Measurements from ENCODE around the gene ATP5F1A.

Gene ATP5F1A

GRCh38 chr18:46042571-46043123 is 55.4 kb downstream of the ATP5F1A start:
- no peak for TF ChIP-seq CTCF (IDR thresholded peaks at IDR 0.05; ENCODE audit: low read depth, low read length)
- no peak overlapping the region for H3K4me3 ChIP-seq (ENCODE audit: low read depth, low read length)

- H3K4me3 ChIP-seq (ENCODE audit: low read depth, low read length), result no peak overlapping the region
- no peak for TF ChIP-seq CTCF (IDR thresholded peaks at IDR 0.05; ENCODE audit: low read depth, low read length)
These were observed 57.4 kb downstream of the ATP5F1A start for GRCh38 chr18:46040747-46041104.

GRCh38 chr18:46040033-46040746 is 57.9 kb downstream of the ATP5F1A start:
- no peak overlapping the region for H3K4me3 ChIP-seq (ENCODE audit: low read depth, low read length)
- no peak for TF ChIP-seq CTCF (IDR thresholded peaks at IDR 0.05; ENCODE audit: low read depth, low read length)

- no peak for TF ChIP-seq CTCF (IDR thresholded peaks at IDR 0.05; ENCODE audit: low read depth, low read length)
- no peak overlapping the region for H3K4me3 ChIP-seq (ENCODE audit: low read depth, low read length)
These were observed 60.4 kb downstream of the ATP5F1A start for GRCh38 chr18:46037512-46038305.

GRCh38 chr18:46035696-46036680 is 62.1 kb downstream of the ATP5F1A start:
- no peak overlapping the region for H3K4me3 ChIP-seq (ENCODE audit: low read depth, low read length)
- TF ChIP-seq CTCF (IDR thresholded peaks at IDR 0.05; ENCODE audit: low read depth, low read length), result no peak

GRCh38 chr18:46034230-46034629 is 63.9 kb downstream of the ATP5F1A start:
- no peak overlapping the region for H3K4me3 ChIP-seq (ENCODE audit: low read depth, low read length)
- no peak for TF ChIP-seq CTCF (IDR thresholded peaks at IDR 0.05; ENCODE audit: low read depth, low read length)
